ENCODE measurements around the gene PTPN18. TPM values are rescaled to one million over a fixed set of nuclear protein-coding genes. Genes with fewer than 3 reads are reported as not detected.

Gene PTPN18
- total and polyA plus RNA-seq, 2 of the 4 experiments (the other 2 are of a cell fraction), result 9.7 to 15.5 TPM

DNA sequence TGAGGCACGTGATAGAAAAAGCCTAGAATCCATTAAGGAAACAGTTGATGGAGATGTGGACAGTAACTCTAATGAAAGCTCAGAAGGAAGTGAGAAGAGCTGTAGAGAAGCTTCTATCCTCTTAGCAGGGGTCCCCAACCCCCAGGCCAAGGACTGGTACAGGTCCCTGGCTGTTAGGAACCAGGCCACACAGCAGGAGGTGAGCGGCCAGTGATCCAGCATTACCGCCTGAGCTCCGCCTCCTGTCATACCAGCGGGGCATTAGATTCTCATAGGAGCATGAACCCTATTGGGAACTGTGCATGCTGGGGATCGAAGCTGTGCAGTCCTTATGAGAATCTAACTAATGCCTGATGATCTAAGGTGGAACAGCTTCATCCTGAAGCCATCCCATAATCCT lies 21.8 kb upstream of the PTPN18 start:
- TF ChIP-seq SMC3 (IDR thresholded peaks at IDR 0.05; ENCODE audit: low read depth, low read length), result no peak
- no peak for TF ChIP-seq MXI1 (IDR thresholded peaks at IDR 0.05; ENCODE audit: borderline replicate concordance, low read depth, low read length)
- TF ChIP-seq, protein P1, sequence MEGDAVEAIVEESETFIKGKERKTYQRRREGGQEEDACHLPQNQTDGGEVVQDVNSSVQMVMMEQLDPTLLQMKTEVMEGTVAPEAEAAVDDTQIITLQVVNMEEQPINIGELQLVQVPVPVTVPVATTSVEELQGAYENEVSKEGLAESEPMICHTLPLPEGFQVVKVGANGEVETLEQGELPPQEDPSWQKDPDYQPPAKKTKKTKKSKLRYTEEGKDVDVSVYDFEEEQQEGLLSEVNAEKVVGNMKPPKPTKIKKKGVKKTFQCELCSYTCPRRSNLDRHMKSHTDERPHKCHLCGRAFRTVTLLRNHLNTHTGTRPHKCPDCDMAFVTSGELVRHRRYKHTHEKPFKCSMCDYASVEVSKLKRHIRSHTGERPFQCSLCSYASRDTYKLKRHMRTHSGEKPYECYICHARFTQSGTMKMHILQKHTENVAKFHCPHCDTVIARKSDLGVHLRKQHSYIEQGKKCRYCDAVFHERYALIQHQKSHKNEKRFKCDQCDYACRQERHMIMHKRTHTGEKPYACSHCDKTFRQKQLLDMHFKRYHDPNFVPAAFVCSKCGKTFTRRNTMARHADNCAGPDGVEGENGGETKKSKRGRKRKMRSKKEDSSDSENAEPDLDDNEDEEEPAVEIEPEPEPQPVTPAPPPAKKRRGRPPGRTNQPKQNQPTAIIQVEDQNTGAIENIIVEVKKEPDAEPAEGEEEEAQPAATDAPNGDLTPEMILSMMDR (conservative IDR thresholded peaks at IDR 0.05; ENCODE audit: low read depth, low read length), result no peak
- no peak for TF ChIP-seq BHLHE40 (IDR thresholded peaks at IDR 0.05; ENCODE audit: low read depth, low read length)
- TF ChIP-seq, protein P2, sequence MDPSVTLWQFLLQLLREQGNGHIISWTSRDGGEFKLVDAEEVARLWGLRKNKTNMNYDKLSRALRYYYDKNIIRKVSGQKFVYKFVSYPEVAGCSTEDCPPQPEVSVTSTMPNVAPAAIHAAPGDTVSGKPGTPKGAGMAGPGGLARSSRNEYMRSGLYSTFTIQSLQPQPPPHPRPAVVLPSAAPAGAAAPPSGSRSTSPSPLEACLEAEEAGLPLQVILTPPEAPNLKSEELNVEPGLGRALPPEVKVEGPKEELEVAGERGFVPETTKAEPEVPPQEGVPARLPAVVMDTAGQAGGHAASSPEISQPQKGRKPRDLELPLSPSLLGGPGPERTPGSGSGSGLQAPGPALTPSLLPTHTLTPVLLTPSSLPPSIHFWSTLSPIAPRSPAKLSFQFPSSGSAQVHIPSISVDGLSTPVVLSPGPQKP (IDR thresholded peaks at IDR 0.05; ENCODE audit: borderline replicate concordance, low read depth, low read length), result no peak
- TF ChIP-seq CHD1 (IDR thresholded peaks at IDR 0.05; ENCODE audit: low read depth, low read length), result no peak
- no peak for TF ChIP-seq POLR2A (IDR thresholded peaks at IDR 0.05; ENCODE audit: low read depth, low read length)
- no peak for TF ChIP-seq RAD21 (IDR thresholded peaks at IDR 0.05; ENCODE audit: low read length)
- TF ChIP-seq, protein P3, sequence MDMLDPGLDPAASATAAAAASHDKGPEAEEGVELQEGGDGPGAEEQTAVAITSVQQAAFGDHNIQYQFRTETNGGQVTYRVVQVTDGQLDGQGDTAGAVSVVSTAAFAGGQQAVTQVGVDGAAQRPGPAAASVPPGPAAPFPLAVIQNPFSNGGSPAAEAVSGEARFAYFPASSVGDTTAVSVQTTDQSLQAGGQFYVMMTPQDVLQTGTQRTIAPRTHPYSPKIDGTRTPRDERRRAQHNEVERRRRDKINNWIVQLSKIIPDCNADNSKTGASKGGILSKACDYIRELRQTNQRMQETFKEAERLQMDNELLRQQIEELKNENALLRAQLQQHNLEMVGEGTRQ (IDR thresholded peaks at IDR 0.05; ENCODE audit: low read depth, low read length), result no peak
- no peaks in the 10 kb centered on the region for H4K20me1 ChIP-seq (ENCODE audit: insufficient read depth, low read length)
- H2BK5ac ChIP-seq (ENCODE audit: low read depth, low read length, poor library complexity, severe bottlenecking), result no peak overlapping the region
- dilution Hi-C loops (cut with HindIII; ENCODE audit: low sequenced_read_pairs, unreplicated experiment), result no loop called here
- H3K4me2 ChIP-seq (ENCODE audit: low read depth, low read length), result no peak overlapping the region
- no peak overlapping the region for H2AFZ ChIP-seq (replicated peaks; ENCODE audit: low read length, poor library complexity)
- WGBS, 2 experiments (ENCODE audit: extremely low coverage in 2 of 2, insufficient read length in 1 of 2), result 72% methylated on average over 4 of the region's 6 CpGs; no CpG with 5 or more reads in 1 of the 2 experiments
- H3K23ac ChIP-seq (ENCODE audit: low read depth, low read length), result no peak overlapping the region
- DNase-seq (no peak), ATAC-seq (ENCODE audit: low read depth) (no peak)
- BruUV-seq (replicated peaks), result no TSS peak
- in situ Hi-C loops (cut with MboI; ENCODE audit: low sequenced_read_pairs), result loop anchor here (5.0 kb wide), 1 partner anchor 152 kb away; the partner anchor contains the start of genes MZT2B and SMPD4
- H3K4me1 ChIP-seq (ENCODE audit: control insufficient read depth, insufficient read depth, low read length), result peaks cover 9% of the 10 kb centered on the region
- no peak overlapping the region for H2AK5ac ChIP-seq (ENCODE audit: low read depth, low read length)
- intact Hi-C loops (cut with micrococcal nuclease), result no loop called here
- peaks cover 7% of the 10 kb centered on the region for H3K9me1 ChIP-seq (ENCODE audit: insufficient read depth, low read length)
- no peak overlapping the region for H2BK120ac ChIP-seq (ENCODE audit: low read depth, low read length)
- H3K9me3 ChIP-seq (ENCODE audit: control insufficient read depth, insufficient read depth, low read length), result no peaks in the 10 kb centered on the region
- H3K4ac ChIP-seq (ENCODE audit: low read depth, low read length), result no peak overlapping the region
- no peak overlapping the region for H4K8ac ChIP-seq (ENCODE audit: low read depth in 2 of 2, low read length in 2 of 2)
- no peak overlapping the region for H2BK15ac ChIP-seq (ENCODE audit: low read depth, low read length)
- H3K56ac ChIP-seq (ENCODE audit: extremely low read depth, insufficient read depth, low read length), result no peak overlapping the region
- no peak overlapping the region for H4K91ac ChIP-seq (ENCODE audit: insufficient read depth, low read depth, low read length)
- H2AK9ac ChIP-seq (replicated peaks; ENCODE audit: low read depth, low read length, poor library complexity), result no peak overlapping the region
- no peak overlapping the region for H2BK20ac ChIP-seq (ENCODE audit: low read depth, low read length)
- peaks cover 7% of the 10 kb centered on the region for H3K27me3 ChIP-seq (ENCODE audit: control insufficient read depth, insufficient read depth, low read length)
- H3K14ac ChIP-seq (replicated peaks; ENCODE audit: low read depth, low read length), result no peak overlapping the region
- no peak overlapping the region for H3K9ac ChIP-seq (ENCODE audit: low read depth, low read length)
- H3K79me1 ChIP-seq (ENCODE audit: low read depth in 1 of 2, low read length in 2 of 2), result no peaks in the 10 kb centered on the region
- no peak overlapping the region for H3K4me3 ChIP-seq (ENCODE audit: insufficient read depth, low read depth, low read length)
- no peak overlapping the region for H3K18ac ChIP-seq (ENCODE audit: low read depth, low read length)
- H3K27ac ChIP-seq (ENCODE audit: insufficient read depth, low read length), result no peak overlapping the region
- POLR2A ChIA-PET (ENCODE audit: unreplicated experiment), result no interaction called here
- peaks cover 6% of the 10 kb centered on the region for H3K36me3 ChIP-seq (ENCODE audit: control insufficient read depth, insufficient read depth, low read length)
- H4K5ac ChIP-seq (ENCODE audit: low read depth, low read length), result no peak overlapping the region
- CTCF ChIA-PET, result interaction anchor here (0.6 kb wide), 1 partner anchor 12 kb away, joined by 5 read pairs; no protein-coding TSS in a partner anchor

Measured in IMR-90 (cell line).